Smooth muscle cell (in vitro differentiated cells): ENCODE data around the gene FLRT1. TPM values are rescaled to one million over a fixed set of nuclear protein-coding genes. Genes with fewer than 3 reads are reported as not detected.

Experiments
- DNase-seq: peaks from one replicate; lab custom pipeline; 2025; ENCODE audit not compliant: unreplicated experiment; lab: John Stamatoyannopoulos, UW
- H2AFZ ChIP-seq: fragments of 200-600 bp; sonication (generic); 2 replicates; pipeline ENCODE4 v1.6.0; 2016; ENCODE audit warnings: antibody characterized with exemption, low read depth, mild to moderate bottlenecking
- H3F3A ChIP-seq: fragments of 200-600 bp; sonication (generic); 2 replicates; pipeline ENCODE4 v1.6.0; 2017; ENCODE audit warnings: antibody characterized with exemption, low read depth
- H3K27ac ChIP-seq: fragments of 200-600 bp; sonication (generic); 2 replicates; pipeline ENCODE4 v1.5.1; 2016; ENCODE audit warnings: low read depth, mild to moderate bottlenecking
- H3K27me3 ChIP-seq: fragments of 200-600 bp; sonication (generic); 2 replicates; pipeline ENCODE4 v1.6.1; 2016; ENCODE audit warnings: low read depth, mild to moderate bottlenecking
- H3K36me3 ChIP-seq: fragments of 200-600 bp; sonication (generic); 2 replicates; pipeline ENCODE4 v1.5.1; 2016; ENCODE audit warnings: low read depth
- H3K4me1 ChIP-seq: fragments of 200-600 bp; sonication (generic); 2 replicates; pipeline ENCODE4 v1.5.1; 2016; ENCODE audit warnings: low read depth
- H3K4me2 ChIP-seq: fragments of 200-600 bp; sonication (generic); 2 replicates; pipeline ENCODE4 v1.6.0; 2016; ENCODE audit warnings: mild to moderate bottlenecking
- H3K4me3 ChIP-seq: fragments of 200-600 bp; sonication (generic); 2 replicates; pipeline ENCODE4 v1.5.1; 2016; ENCODE audit warnings: mild to moderate bottlenecking
- H3K79me2 ChIP-seq: fragments of 200-600 bp; sonication (generic); 2 replicates; pipeline ENCODE4 v1.6.0; 2016; ENCODE audit warnings: low read depth, mild to moderate bottlenecking
- H3K9ac ChIP-seq: fragments of 200-600 bp; sonication (generic); 2 replicates; pipeline ENCODE4 v1.6.0; 2016; ENCODE audit warnings: low read depth
- H3K9me3 ChIP-seq: fragments of 200-600 bp; sonication (generic); replicated peaks from 2 replicates; pipeline ENCODE4 v1.5.1; 2016; ENCODE audit warnings: low read depth
- H4K20me1 ChIP-seq: fragments of 200-600 bp; sonication (generic); 2 replicates; pipeline ENCODE4 v1.6.0; 2016; ENCODE audit warnings: low read depth
- WGBS: methylation state at CpG from one replicate; pipeline ENCODE4 v1.1.7; 2016; ENCODE audit warnings: low lambda C conversion rate; 5-methylcytosine and 5-hydroxymethylcytosine counted together
- polyA plus RNA-seq: library from polyadenylated mRNA; unstranded; fragments of >200 nt; fragmentation: Nextera tagmentation; extraction: Ambion mirVana; gene quantifications from 2 replicates; pipeline ENCODE4 v1.2.1, GENCODE V29; 2016
- total RNA-seq: library from RNA; depleted of rRNA; stranded (reverse); fragments of >200 nt; gene quantifications from 2 replicates; pipeline ENCODE4 v1.2.3, GENCODE V29; 2014
- TF ChIP-seq, protein P1 (sequence below): fragments of 200-600 bp; sonication (generic); IDR thresholded peaks from 2 replicates; pipeline ENCODE4 v1.5.1; 2017; ENCODE audit warnings: borderline replicate concordance, mild to moderate bottlenecking, antibody characterized with exemption; ENCODE audit not compliant: insufficient read depth, poor library complexity, severe bottlenecking

FLRT1 gene
- total and polyA plus RNA-seq, 2 experiments from 2014 or later, result 0.26 to 0.76 TPM

DNA sequence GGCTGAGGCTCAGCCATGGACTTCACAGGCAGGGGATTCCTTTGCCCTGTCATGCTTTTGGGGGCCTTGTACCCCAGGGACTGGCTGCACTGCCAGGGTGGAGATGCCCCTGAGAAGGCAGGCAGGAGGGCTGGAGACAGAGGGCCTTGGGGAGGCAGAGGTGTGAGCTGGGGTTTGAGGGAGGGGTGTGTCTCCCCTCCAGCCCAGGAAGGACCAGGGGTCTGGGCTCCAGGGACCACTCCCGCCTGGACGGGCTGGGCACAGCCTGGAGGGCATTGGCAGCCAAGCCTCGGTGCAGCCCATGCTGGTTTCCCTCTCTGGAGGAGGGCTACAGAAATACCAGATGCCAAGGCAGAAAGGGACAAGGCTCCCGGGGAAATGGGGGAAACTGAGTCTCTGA lies 30.0 kb upstream of the FLRT1 start:
- Histone ChIP-seq H3K79me2 (no peaks in the 10 kb centered on the region), H3K36me3 (no peaks in the 10 kb centered on the region), H4K20me1 (peaks cover 24% of the 10 kb centered on the region), H3K4me2 (no peak overlapping the region), H3K9ac (no peak overlapping the region), H2AFZ (no peak overlapping the region), H3K27ac (no peak overlapping the region), H3K9me3 (no peaks in the 10 kb centered on the region), H3K4me1 (peaks cover 15% of the 10 kb centered on the region), H3K27me3 (peaks cover 5% of the 10 kb centered on the region), H3F3A (no peaks in the 10 kb centered on the region), H3K4me3 (no peak overlapping the region)
- no peak for DNase-seq
- WGBS, result 80% methylated on average over 4 of the region's 4 CpGs
- TF ChIP-seq, protein P1, sequence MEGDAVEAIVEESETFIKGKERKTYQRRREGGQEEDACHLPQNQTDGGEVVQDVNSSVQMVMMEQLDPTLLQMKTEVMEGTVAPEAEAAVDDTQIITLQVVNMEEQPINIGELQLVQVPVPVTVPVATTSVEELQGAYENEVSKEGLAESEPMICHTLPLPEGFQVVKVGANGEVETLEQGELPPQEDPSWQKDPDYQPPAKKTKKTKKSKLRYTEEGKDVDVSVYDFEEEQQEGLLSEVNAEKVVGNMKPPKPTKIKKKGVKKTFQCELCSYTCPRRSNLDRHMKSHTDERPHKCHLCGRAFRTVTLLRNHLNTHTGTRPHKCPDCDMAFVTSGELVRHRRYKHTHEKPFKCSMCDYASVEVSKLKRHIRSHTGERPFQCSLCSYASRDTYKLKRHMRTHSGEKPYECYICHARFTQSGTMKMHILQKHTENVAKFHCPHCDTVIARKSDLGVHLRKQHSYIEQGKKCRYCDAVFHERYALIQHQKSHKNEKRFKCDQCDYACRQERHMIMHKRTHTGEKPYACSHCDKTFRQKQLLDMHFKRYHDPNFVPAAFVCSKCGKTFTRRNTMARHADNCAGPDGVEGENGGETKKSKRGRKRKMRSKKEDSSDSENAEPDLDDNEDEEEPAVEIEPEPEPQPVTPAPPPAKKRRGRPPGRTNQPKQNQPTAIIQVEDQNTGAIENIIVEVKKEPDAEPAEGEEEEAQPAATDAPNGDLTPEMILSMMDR, result no peak

DNA sequence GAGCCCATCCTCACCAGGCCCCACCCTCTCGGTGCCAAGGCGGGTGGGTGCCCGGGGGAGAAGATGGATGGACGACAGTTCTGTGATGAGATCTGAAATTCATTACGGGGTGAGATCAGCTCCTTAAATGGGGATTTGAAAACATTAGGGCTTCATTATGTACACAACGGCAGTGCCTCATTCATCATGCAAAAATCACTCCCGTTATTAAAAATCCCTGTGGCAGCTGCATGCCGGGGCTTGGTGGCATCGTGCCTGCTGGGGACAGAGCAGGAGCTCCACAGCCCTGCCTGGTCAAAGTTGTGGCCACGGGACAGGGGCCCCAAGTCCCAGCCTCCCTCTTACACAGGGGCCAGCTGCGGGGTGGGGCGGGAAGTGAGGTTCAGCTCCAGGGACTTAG lies 29.3 kb upstream of the FLRT1 start:
- no peaks in the 10 kb centered on the region for H3K9me3 ChIP-seq
- H4K20me1 ChIP-seq, result peaks cover 24% of the 10 kb centered on the region
- H3K4me2 ChIP-seq, result no peak overlapping the region
- TF ChIP-seq, protein P1, result no peak
- 86% methylated on average over 12 of the region's 12 CpGs for WGBS
- no peaks in the 10 kb centered on the region for H3F3A ChIP-seq
- no peaks in the 10 kb centered on the region for H3K79me2 ChIP-seq
- no peak for DNase-seq
- H3K4me3 ChIP-seq, result no peak overlapping the region
- H3K27ac ChIP-seq, result no peak overlapping the region
- peaks cover 15% of the 10 kb centered on the region for H3K4me1 ChIP-seq
- no peak overlapping the region for H2AFZ ChIP-seq
- H3K36me3 ChIP-seq, result no peaks in the 10 kb centered on the region
- H3K27me3 ChIP-seq, result peaks cover 5% of the 10 kb centered on the region
- no peak overlapping the region for H3K9ac ChIP-seq

DNA sequence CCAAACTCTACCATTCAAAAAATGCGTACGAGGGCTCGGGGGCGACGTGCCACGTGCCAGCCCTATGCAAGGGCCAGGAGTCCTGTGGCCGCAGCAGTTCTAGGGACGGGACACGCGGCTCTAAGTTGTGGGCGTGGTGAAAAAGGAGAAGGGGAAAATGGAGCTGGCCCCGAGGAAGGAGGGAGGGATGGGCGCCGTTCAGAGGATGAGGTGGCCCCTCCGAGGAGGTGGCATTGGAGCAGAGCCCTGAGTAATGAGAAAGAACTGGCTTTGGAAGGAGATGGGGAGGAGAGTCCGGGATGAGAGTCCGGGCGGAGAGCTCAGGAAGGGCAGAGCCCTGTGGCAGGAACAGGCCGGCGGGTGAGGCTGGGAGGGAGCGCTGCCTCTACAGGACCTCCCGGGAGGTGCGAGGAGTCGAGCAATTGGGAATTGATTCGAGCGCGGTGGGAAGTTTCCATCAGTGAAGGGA lies 28.5 kb upstream of the FLRT1 start:
- WGBS, result 5% methylated on average over 27 of the region's 27 CpGs
- Histone ChIP-seq H4K20me1 (peaks cover 24% of the 10 kb centered on the region), H3K9me3 (no peaks in the 10 kb centered on the region), H3K4me1 (peaks cover 15% of the 10 kb centered on the region), H3K9ac (no peak overlapping the region), H3K4me3 (peak overlapping the region; percentile 42), H3F3A (no peaks in the 10 kb centered on the region), H3K36me3 (no peaks in the 10 kb centered on the region), H3K27me3 (peaks cover 5% of the 10 kb centered on the region), H3K4me2 (peak overlapping the region; percentile 84), H3K79me2 (no peaks in the 10 kb centered on the region), H3K27ac (no peak overlapping the region), H2AFZ (no peak overlapping the region)
- TF ChIP-seq, protein P1, result no peak
- DNase-seq, result peak; percentile 18

DNA sequence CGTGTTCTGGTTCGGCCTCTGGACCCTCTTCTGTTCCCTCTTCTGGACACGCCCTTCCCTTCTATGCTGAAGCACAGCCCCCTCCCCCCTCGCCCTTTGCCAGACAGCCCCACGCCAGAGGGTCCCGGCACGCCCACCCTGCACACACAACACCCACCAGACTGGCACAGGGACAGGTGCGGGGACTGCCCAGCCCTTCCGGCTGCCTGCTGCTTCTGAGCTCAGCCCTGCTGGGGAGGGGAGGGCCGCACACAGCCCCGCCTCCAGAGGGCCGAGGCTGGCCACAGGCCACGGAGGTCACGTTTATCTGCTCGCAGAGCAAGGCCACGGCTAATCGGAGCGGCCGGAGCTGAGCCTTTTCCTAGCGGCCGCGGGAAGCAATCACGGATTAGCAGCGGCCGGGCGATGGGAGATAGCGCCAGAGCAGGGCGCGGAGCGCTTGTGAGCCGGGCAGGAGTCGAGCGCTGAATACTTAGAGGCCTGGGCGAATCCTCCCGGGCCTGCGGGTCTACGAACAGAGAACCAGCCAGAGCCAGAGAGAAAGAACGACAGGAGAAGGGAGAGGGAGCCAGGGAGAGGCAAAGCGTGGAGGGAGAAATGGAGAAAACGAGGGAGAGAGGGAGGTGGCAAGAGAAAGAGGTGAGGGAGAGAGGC lies 28.0 kb upstream of the FLRT1 start:
- H3K9ac ChIP-seq, result no peak overlapping the region

More for the DNA sequence above, 28.0 kb upstream of the FLRT1 start:
- Histone ChIP-seq H4K20me1 (peaks cover 24% of the 10 kb centered on the region), H3K4me1 (peaks cover 15% of the 10 kb centered on the region), H3F3A (no peaks in the 10 kb centered on the region), H3K36me3 (no peaks in the 10 kb centered on the region), H3K27ac (no peak overlapping the region), H3K4me2 (peak overlapping the region; percentile 84), H3K4me3 (peak overlapping the region; percentile 42), H3K9me3 (no peaks in the 10 kb centered on the region), H2AFZ (no peak overlapping the region), H3K27me3 (peaks cover 5% of the 10 kb centered on the region), H3K79me2 (no peaks in the 10 kb centered on the region)
- TF ChIP-seq, protein P1, result no peak
- WGBS, result 7% methylated on average over 33 of the region's 40 CpGs
- no peak for DNase-seq
